ENCODE results near the gene MSH5.
"Not testable (repeated sequence)": the region's sequence is repeated elsewhere in the genome, so short reads cannot be mapped to it uniquely, and the experiment has no call there.

Gene MSH5

GRCh38 chr6:31784098-31784925 lies 44.5 kb downstream of the MSH5 start:
- Mint-ChIP-seq H3K4me1 (peaks cover 10% of the 10 kb centered on the region), H3K9me3 (no peaks in the 10 kb centered on the region), H3K27ac (peak overlapping the region; percentile 64), H3K4me3 (no peak overlapping the region), H3K36me3 (peaks cover 89% of the 10 kb centered on the region)
- ATAC-seq (no peak), DNase-seq (ENCODE audit: low spot score in 2 of 2) (no peak)

- ATAC-seq (no peak), DNase-seq (ENCODE audit: low spot score in 2 of 2) (no peak)
- Mint-ChIP-seq H3K4me1 (peaks cover 10% of the 10 kb centered on the region), H3K4me3 (no peak overlapping the region), H3K9me3 (no peaks in the 10 kb centered on the region), H3K36me3 (peaks cover 91% of the 10 kb centered on the region), H3K27ac (peak overlapping the region; percentile 64)
Observed at GRCh38 chr6:31785475-31785874, 45.7 kb downstream of the MSH5 start.

DNA sequence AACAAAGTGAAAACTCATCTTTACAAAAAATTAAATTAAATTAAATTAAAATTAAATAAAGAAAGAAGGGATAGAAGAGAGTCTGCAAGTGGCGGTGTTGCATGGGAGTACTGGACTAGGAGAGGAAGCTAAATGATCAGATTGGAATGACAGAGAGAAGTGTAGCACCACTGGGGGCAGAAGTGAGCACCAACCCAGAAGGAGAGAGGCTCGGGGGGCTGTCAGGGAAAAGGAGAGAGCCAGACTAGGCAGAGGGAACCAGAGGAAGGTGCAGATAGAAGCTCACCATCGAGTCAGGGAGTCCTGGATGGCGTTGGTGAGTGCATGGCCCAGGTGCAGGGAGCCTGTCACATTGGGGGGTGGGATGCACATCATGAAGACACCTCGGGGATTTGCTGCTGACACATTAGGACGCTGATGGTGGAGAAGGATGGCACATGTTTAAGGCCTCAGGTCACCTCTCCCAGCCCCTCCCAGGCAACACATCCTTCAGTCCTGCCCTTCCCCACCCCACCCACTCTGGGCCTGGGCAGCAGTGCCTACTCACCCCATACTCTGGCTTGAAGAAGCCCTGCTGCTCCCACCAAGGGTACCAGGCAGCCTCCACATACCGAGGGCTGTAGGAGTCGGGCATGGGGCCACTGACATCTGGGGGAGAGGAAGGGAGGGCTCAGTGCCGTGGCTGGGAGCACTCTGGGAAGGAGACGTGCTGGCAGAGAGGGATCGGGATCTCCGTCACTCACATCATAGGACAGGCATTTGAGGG lies 51.7 kb downstream of the MSH5 start:
- no peaks in the 10 kb centered on the region for H3K9me3 Mint-ChIP-seq
- H3K36me3 Mint-ChIP-seq, result peaks cover 78% of the 10 kb centered on the region
- H3K4me1 Mint-ChIP-seq, result peaks cover 36% of the 10 kb centered on the region
- no peak overlapping the region for H3K4me3 Mint-ChIP-seq
- peak overlapping the region; percentile 99 for H3K27ac Mint-ChIP-seq
- DNase-seq (ENCODE audit: low spot score in 2 of 2), result no peak
- no peak for ATAC-seq

DNA sequence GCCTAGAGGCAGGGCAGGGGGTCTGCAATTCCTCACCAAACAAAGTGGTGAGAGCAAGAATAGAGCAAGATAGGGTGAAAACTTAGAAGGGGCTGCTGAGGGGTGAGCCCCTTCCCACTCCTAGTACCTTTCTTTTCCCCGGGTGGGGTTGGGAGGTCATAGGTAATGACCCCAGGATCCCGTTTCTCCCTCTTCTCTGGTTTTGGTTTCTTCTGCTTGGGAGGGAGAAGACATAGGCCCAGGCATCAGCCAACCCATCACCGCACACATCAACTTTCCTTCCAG lies 52.2 kb downstream of the MSH5 start:
- peak overlapping the region; percentile 99 for H3K27ac Mint-ChIP-seq
- ATAC-seq (no peak), DNase-seq (ENCODE audit: low spot score in 2 of 2) (no peak)
- no peaks in the 10 kb centered on the region for H3K9me3 Mint-ChIP-seq
- H3K4me3 Mint-ChIP-seq, result no peak overlapping the region
- H3K36me3 Mint-ChIP-seq, result peaks cover 73% of the 10 kb centered on the region
- peaks cover 36% of the 10 kb centered on the region for H3K4me1 Mint-ChIP-seq

DNA sequence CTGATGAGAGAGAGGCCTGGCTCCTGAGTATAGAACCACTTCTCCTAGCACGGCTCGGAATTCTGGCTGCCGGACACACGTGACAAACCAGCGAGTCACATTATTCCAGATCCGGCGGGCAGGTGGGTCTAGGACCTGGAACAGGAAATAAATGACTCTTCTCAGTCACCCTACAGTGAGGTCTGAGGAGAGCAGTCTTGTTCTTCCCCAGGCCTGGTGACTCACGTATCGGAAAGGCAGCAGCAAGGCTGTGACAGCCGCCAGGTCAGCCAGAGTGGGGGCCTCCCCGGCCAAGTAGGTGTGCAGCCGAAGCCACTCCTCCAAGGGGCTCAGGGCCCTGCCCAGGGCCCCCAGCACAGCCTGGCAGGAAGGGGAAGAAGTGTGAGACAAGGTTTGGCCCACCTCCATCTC lies 53.0 kb downstream of the MSH5 start:
- peak overlapping the region; percentile 99 for H3K27ac Mint-ChIP-seq

DNA sequence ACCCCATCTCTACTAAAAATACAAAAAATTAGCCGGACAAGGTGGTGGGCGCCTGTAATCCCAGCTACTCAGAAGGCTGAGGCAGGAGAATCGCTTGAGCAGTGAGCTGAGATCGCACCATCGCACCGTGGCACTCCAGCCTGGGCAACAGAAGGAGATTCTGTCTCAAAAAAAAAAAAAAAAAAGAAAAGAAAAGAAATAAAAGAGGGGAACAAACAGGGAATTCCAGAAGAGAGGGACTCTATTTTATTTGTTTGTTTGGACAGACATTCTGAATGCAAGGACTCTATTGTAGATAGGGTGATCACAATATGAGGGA lies 54.1 kb downstream of the MSH5 start:
- Mint-ChIP-seq H3K4me3 (peak overlapping the region; percentile 95), H3K36me3 (peaks cover 69% of the 10 kb centered on the region), H3K4me1 (peaks cover 42% of the 10 kb centered on the region)

More for the DNA sequence above, 53.0 kb downstream of the MSH5 start:
- Mint-ChIP-seq H3K9me3 (no peaks in the 10 kb centered on the region), H3K36me3 (peaks cover 68% of the 10 kb centered on the region), H3K4me3 (peak overlapping the region; percentile 95), H3K4me1 (peaks cover 40% of the 10 kb centered on the region)
- no peak for ATAC-seq
- DNase-seq (ENCODE audit: low spot score in 2 of 2), result no peak

DNA sequence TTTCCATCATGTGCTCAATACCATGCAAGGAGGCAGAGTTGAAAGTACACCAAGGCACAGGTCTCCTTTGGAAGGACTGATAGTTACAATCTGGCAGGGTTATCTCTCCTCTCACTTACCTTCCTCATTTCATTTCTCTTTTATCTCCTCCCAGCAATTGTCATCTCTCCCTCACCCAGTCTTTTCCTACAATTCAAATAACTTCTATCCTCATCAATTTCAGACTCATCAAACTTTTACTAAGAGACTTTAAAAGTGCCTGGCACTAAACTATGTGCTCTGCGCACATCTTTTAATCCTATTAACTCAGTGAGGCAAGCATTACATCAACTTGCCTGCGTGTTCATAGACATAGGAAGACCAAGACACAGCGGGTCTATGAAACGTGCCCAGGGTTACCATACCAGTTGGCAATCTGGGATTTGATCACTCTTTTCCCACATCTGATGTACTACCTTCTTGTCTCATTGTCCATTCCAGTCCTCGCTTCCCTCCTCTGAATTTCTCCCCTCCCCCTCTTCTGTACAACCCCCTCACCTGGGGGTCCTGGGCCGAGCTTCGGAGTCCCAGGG lies 54.6 kb downstream of the MSH5 start:
- peaks cover 42% of the 10 kb centered on the region for H3K4me1 Mint-ChIP-seq
- no peak for DNase-seq (ENCODE audit: low spot score in 2 of 2)
- peak overlapping the region; percentile 95 for H3K4me3 Mint-ChIP-seq
- peaks cover 69% of the 10 kb centered on the region for H3K36me3 Mint-ChIP-seq
- no peak for ATAC-seq
- H3K9me3 Mint-ChIP-seq, result no peaks in the 10 kb centered on the region
- H3K27ac Mint-ChIP-seq, result peak overlapping the region; percentile 99

More for the DNA sequence above, 54.1 kb downstream of the MSH5 start:
- not testable (repeated sequence) for H3K9me3 Mint-ChIP-seq; ATAC-seq; DNase-seq (ENCODE audit: low spot score in 2 of 2)
- peak overlapping the region; percentile 99 for H3K27ac Mint-ChIP-seq

DNA sequence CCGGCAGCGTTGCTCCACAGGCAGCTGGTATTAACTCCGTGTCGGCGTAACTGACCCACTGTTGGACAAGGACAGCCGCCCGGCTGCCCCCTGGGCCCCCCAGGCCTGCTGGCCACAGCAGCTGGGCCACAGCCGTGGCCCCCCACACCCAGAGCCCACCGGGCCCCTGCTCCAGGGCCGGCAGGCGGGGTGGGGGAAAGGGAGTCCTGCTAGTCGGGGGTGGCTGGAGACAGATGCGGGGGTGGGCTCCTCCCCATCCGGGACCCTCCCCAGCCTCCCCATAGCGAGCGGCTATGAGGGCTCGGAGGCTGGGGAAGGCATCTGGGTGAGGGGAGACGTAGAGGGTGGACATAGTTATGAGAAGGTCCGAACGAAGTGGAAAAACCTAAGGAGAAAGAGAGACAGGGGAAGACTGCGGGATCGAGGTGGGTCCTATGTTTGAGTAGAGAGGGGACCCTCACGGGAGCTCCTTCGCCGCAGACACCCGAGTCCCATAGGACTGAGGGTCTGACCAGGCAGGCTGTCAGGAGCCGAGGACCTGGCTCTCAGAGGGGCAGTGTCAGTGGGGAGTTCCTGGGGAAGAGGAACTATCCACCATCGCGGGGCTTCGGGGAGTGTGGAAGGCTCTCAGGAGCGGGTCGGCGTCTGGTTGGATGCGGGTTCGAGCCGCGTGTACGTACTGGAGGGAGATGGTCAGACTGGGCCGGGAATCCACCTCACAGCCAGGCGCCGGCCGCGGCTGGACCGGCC lies 55.2 kb downstream of the MSH5 start:
- ATAC-seq (peak; percentile 36), DNase-seq (ENCODE audit: low spot score in 2 of 2) (no peak)
- Mint-ChIP-seq H3K36me3 (peaks cover 69% of the 10 kb centered on the region), H3K4me3 (peak overlapping the region; percentile 95), H3K9me3 (no peaks in the 10 kb centered on the region), H3K4me1 (peaks cover 42% of the 10 kb centered on the region), H3K27ac (peak overlapping the region; percentile 99)

DNA sequence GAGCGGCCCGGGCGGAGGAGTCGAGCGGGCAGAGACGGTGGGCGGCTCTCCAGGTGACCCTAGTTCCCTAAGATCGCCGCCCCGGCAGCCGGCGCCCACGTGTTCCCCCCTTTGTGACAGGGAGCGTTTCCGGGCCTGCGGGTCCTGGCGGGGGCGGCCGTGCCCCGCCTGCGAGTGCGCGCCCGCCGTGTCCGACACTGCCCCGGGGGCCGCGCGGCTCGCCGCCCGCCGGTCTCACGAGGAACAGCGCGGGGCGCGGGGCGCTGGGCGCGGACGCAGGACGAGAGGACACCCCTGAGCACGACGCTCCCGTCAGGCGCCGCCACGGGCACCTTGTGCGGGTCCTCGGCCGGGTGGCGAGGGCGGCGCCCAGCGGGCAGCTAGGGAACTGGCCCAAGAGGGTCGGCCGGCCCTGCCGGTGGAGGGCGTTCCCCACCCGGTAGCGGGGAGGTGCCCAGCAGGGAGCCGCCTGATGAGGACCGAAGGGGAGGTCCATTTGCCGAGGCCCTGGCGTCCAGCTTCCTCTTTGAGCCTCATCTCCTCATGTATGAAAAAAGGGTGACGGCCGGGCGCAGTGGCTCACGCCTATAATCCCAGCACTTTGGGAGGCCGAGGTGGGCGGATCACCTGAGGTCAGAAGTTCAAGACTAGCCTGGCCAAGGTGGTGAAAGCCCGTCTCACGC lies 56.0 kb downstream of the MSH5 start, which contains the start of gene VARS1:
Gene VARS1, minus strand, starts transcription at position 137 of the 683 bp plus-strand sequence. CDS start 535 bp downstream, outside the sequence.
- DNase-seq (ENCODE audit: low spot score in 2 of 2), result peak; percentile 90 to 93
- H3K4me1 Mint-ChIP-seq, result peaks cover 42% of the 10 kb centered on the region
- peaks cover 68% of the 10 kb centered on the region for H3K36me3 Mint-ChIP-seq
- peak within 1 kb of the TSS; percentile 95 for H3K4me3 Mint-ChIP-seq
- peak within 1 kb of the TSS; percentile 99 for H3K27ac Mint-ChIP-seq
- H3K9me3 Mint-ChIP-seq, result no peaks in the 10 kb centered on the region
- peak; percentile 94 for ATAC-seq

DNA sequence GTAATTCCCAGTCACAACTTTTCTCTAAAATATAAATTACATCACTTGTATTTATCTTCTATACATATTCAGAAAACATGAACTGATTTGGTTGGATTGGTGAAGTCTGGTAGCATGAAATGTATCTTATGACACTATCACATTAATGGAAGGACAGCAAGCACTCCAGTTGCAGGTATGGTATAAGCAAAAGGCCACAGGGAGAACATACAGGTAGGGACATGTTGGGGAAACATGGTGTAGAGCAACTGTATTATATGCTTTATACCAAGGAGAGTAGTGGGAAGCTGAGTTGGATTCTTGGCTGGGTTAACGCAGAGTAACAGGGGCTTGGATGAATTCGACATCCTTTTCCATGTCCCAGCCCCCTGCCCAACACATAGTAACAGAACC lies 57.2 kb downstream of the MSH5 start:
- Mint-ChIP-seq H3K27ac (peak overlapping the region; percentile 83), H3K4me3 (peak overlapping the region; percentile 95), H3K4me1 (peaks cover 32% of the 10 kb centered on the region), H3K36me3 (peaks cover 68% of the 10 kb centered on the region), H3K9me3 (no peaks in the 10 kb centered on the region)
- DNase-seq (ENCODE audit: low spot score in 2 of 2) (no peak), ATAC-seq (no peak)

GRCh38 chr6:31797588-31797987 lies 57.8 kb downstream of the MSH5 start:
- peaks cover 68% of the 10 kb centered on the region for H3K36me3 Mint-ChIP-seq
- peak overlapping the region; percentile 83 for H3K27ac Mint-ChIP-seq
- no peak for DNase-seq (ENCODE audit: low spot score in 2 of 2)
- no peak for ATAC-seq
- peak overlapping the region; percentile 20 for H3K4me3 Mint-ChIP-seq
- no peaks in the 10 kb centered on the region for H3K9me3 Mint-ChIP-seq
- H3K4me1 Mint-ChIP-seq, result peaks cover 26% of the 10 kb centered on the region

DNA sequence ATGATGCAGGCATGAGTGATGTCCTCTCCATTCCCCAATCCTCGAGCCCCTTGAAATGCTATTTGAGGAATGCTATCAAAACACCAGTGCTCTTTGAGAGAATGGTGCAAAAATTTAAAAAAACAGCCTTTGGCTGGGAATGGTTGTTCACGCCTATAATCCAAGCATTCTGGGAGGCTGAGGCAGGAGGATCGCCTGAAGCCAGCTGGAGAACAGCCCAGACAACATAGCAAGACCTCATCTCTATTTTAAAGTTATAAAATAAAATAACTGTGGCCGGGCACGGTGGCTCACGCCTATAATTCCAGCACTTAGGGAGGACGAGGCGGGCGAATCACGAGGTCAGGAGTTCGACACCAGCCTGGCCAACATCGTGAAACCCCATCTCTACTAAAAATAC lies 60.0 kb downstream of the MSH5 start:
- peaks cover 16% of the 10 kb centered on the region for H3K4me1 Mint-ChIP-seq
- H3K36me3 Mint-ChIP-seq, result peaks cover 78% of the 10 kb centered on the region
- H3K9me3 Mint-ChIP-seq, result no peaks in the 10 kb centered on the region
- H3K4me3 Mint-ChIP-seq, result no peak overlapping the region
- no peak for DNase-seq (ENCODE audit: low spot score in 2 of 2)
- H3K27ac Mint-ChIP-seq, result no peak overlapping the region
- ATAC-seq, result no peak

- not testable (repeated sequence) for H3K27ac Mint-ChIP-seq; ATAC-seq; DNase-seq (ENCODE audit: low spot score in 2 of 2); H3K9me3 Mint-ChIP-seq; H3K4me3 Mint-ChIP-seq
- peaks cover 85% of the 10 kb centered on the region for H3K36me3 Mint-ChIP-seq
- peaks cover 19% of the 10 kb centered on the region for H3K4me1 Mint-ChIP-seq
Observed at GRCh38 chr6:31801031-31801927, 61.5 kb downstream of the MSH5 start.

GRCh38 chr6:31805939-31806469 lies 66.2 kb downstream of the MSH5 start:
- Mint-ChIP-seq H3K4me1 (peaks cover 22% of the 10 kb centered on the region), H3K9me3 (no peaks in the 10 kb centered on the region), H3K27ac (peak overlapping the region; percentile 97), H3K36me3 (peaks cover 65% of the 10 kb centered on the region), H3K4me3 (peak overlapping the region; percentile 93)
- DNase-seq (ENCODE audit: low spot score in 2 of 2) (no peak), ATAC-seq (peak; percentile 25)

All from stimulated activated effector memory CD8-positive, alpha-beta T cell treated with anti-CD3 and anti-CD28 coated beads, Interleukin-12 subunit alpha, Interleukin-12 subunit beta, amount 100 ng/mL, for 72 hours (primary cell).